HCT116 (cell line): Measurements from ENCODE around the gene SNX20. TPM values are rescaled to one million over a fixed set of nuclear protein-coding genes. Genes with fewer than 3 reads are reported as not detected.
A peak's percentile ranks its signal among the peaks of the same experiment; 100 is the strongest.

Source experiments
- ATAC-seq: fragments of 200-7000 bp; cut with Tn5 transposase; 2 replicates; pipeline ENCODE4 v1.9.1; 2020; ENCODE audit warnings: mild to moderate bottlenecking, moderate library complexity
- BruUV-seq: library from RNA; stranded (reverse); fragments of 400-500 nt; replicated peaks from 2 replicates; lab custom pipeline; 2021; lab: Mats Ljungman, UMichigan
- CTCF ChIA-PET: fragments of 300-600 bp; sonication (Branson Sonifier 250); formaldehyde crosslinking; loops from one replicate; lab custom pipeline; 2021; ENCODE audit warnings: antibody characterized with exemption; lab: Charles Lee
- POLR2A ChIA-PET: fragments of 300-600, 350-600 bp; sonication (Branson Sonifier 250); formaldehyde crosslinking; loops from one replicate; lab custom pipeline; 2021; ENCODE audit warnings: antibody characterized with exemption; lab: Charles Lee
- RAD21 ChIA-PET, 2 experiments: fragments of 300-600 bp; sonication (Branson Sonifier 250); formaldehyde crosslinking; loops; one replicate each; lab custom pipeline; 2023; ENCODE audit warnings: low total read pairs in 2 of 2; ENCODE audit not compliant: uncharacterized antibody in 2 of 2, unreplicated experiment in 2 of 2, low non-redundant PET in 1 of 2; lab: Charles Lee
- DNase-seq: peaks from one replicate; pipeline ENCODE4 v3.0.0-alpha.2; 2010; ENCODE audit warnings: low read depth, low spot score
- H2AFZ ChIP-seq: fragments of 200-600 bp; shearing (Covaris generic), sonication (generic); 2 replicates; pipeline ENCODE4 v1.6.1; 2017; ENCODE audit warnings: low read depth, mixed run types, mixed read lengths, antibody characterized with exemption, low read length; ENCODE audit not compliant: poor library complexity, severe bottlenecking
- H3K27ac ChIP-seq: 2 replicates; pipeline ENCODE4 v1.5.1; 2012; ENCODE audit warnings: low read depth, low read length
- H3K27me3 ChIP-seq: fragments of 200-600 bp; sonication (generic); 2 replicates; pipeline ENCODE4 v1.6.1; 2016; ENCODE audit warnings: mixed run types, low read length, mixed read lengths; ENCODE audit not compliant: insufficient read depth
- H3K36me3 ChIP-seq, 2 experiments: fragments of 200-500 bp in 1 of 2; fragments of 200-600 bp in 1 of 2; sonication (Bioruptor generic) in 1 of 2; sonication (generic) in 1 of 2; 2 replicates each; pipeline versions ENCODE4 v1.5.1 to v1.6.1; 2014 to 2016; ENCODE audit warnings: low read length in 2 of 2, inconsistent platforms in 1 of 2, mixed read lengths in 1 of 2, mixed run types in 1 of 2; ENCODE audit not compliant: insufficient read depth in 2 of 2, control insufficient read depth in 1 of 2
- H3K4me1 ChIP-seq, 2 experiments: fragments of 200-600 bp in 1 of 2; sonication (generic) in 1 of 2; 2 replicates each; pipeline versions ENCODE4 v1.5.1 to v1.6.1; 2012 to 2017; ENCODE audit warnings: low read length in 2 of 2, inconsistent platforms in 1 of 2, mild to moderate bottlenecking in 1 of 2, mixed read lengths in 1 of 2, mixed run types in 1 of 2, moderate library complexity in 1 of 2; ENCODE audit not compliant: insufficient read depth in 2 of 2, control insufficient read depth in 1 of 2
- H3K4me2 ChIP-seq: fragments of 200-600 bp; sonication (generic); 2 replicates; pipeline ENCODE4 v1.6.1; 2017; ENCODE audit warnings: mixed run types, low read length, mixed read lengths
- H3K4me3 ChIP-seq, 2 experiments: fragments of 200-600 bp in 1 of 2; sonication (generic) in 1 of 2; replicated peaks in 1 of 2; 2 replicates each; pipeline ENCODE4 v1.5.1; 2011 to 2016; ENCODE audit warnings: low read length in 2 of 2, control low read depth in 1 of 2, low read depth in 1 of 2, mild to moderate bottlenecking in 1 of 2, mixed read lengths in 1 of 2, mixed run types in 1 of 2
- H3K79me2 ChIP-seq: fragments of 200-600 bp; sonication (generic); 2 replicates; pipeline ENCODE4 v1.6.1; 2017; ENCODE audit warnings: mild to moderate bottlenecking, mixed run types, low read length, moderate library complexity, mixed read lengths; ENCODE audit not compliant: insufficient read depth
- H3K9ac ChIP-seq: fragments of 200-600 bp; sonication (generic); 2 replicates; pipeline ENCODE4 v1.6.1; 2016; ENCODE audit warnings: low read length, mixed read lengths
- H3K9me2 ChIP-seq: fragments of 200-600 bp; sonication (generic), shearing (Covaris generic); 2 replicates; pipeline ENCODE4 v1.6.1; 2017; ENCODE audit warnings: mixed run types, mild to moderate bottlenecking, moderate library complexity; ENCODE audit not compliant: insufficient read depth
- H3K9me3 ChIP-seq, 2 experiments: fragments of 200-500 bp in 1 of 2; fragments of 200-600 bp in 1 of 2; sonication (Bioruptor generic) in 1 of 2; sonication (generic) in 1 of 2; 2 replicates each; pipeline ENCODE4 v1.6.1; 2014 to 2017; ENCODE audit warnings: low read length in 2 of 2, mixed read lengths in 2 of 2, inconsistent platforms in 1 of 2, low read depth in 1 of 2, mild to moderate bottlenecking in 1 of 2, mixed run types in 1 of 2, moderate library complexity in 1 of 2; ENCODE audit not compliant: control insufficient read depth in 1 of 2, insufficient read depth in 1 of 2
- H4K20me1 ChIP-seq: fragments of 200-600 bp; sonication (generic), shearing (Covaris generic); 2 replicates; pipeline ENCODE4 v1.6.1; 2017; ENCODE audit warnings: mixed run types, mild to moderate bottlenecking, moderate library complexity; ENCODE audit not compliant: insufficient read depth
- CTCF ChIP-seq, 3 experiments: fragments of 200-600 bp in 1 of 3; sonication (generic) in 1 of 3; IDR thresholded peaks in 2 of 3; conservative IDR thresholded peaks in 1 of 3; 2 replicates each; pipeline ENCODE4 v1.5.1; 2012 to 2017; ENCODE audit warnings: low read depth in 2 of 3, low read length in 2 of 3, antibody characterized with exemption in 1 of 3, borderline replicate concordance in 1 of 3, control low read depth in 1 of 3, mild to moderate bottlenecking in 1 of 3, mixed read lengths in 1 of 3, mixed run types in 1 of 3, moderate library complexity in 1 of 3; ENCODE audit not compliant: insufficient read depth in 1 of 3
- ZBTB33 ChIP-seq: IDR thresholded peaks from 2 replicates; pipeline ENCODE4 v1.6.1; 2011; ENCODE audit warnings: mild to moderate bottlenecking, low read length, moderate library complexity; ENCODE audit not compliant: insufficient replicate concordance; ENCODE audit errors: extremely low read depth
- intact Hi-C: fragments of 100-400 bp; cut with micrococcal nuclease; formaldehyde crosslinking; loops from 2 replicates; pipeline ENCODE4 v1.10.0; 2022
- total RNA-seq: library from RNA; stranded (reverse); gene quantifications from one replicate; pipeline ENCODE4 v1.2.1, GENCODE V29; 2021; ENCODE audit not compliant: unreplicated experiment

SNX20 gene
- total RNA-seq, 1 experiment from 2014 or later: 0.07 TPM

- POLR2A ChIA-PET: interaction anchor here (1.5 kb wide), 1 partner anchor 139 kb away, joined by 4 read pairs; no protein-coding TSS in a partner anchor
- intact Hi-C loops: loop anchor here (5.0 kb wide), 2 partner anchors 345 to 455 kb away; no protein-coding TSS in a partner anchor
- Histone ChIP-seq H3K9ac (no peak overlapping the region), H3K79me2 (no peaks in the 10 kb centered on the region), H3K27ac (no peak overlapping the region), H3K4me3 (no peak overlapping the region), H3K4me1 (peaks cover 0 to 5% of the 10 kb centered on the region in 2 experiments; a peak in 1 of 4 replicates), H2AFZ (no peak overlapping the region), H3K27me3 (no peaks in the 10 kb centered on the region), H4K20me1 (no peaks in the 10 kb centered on the region), H3K9me3 (peaks cover 10 to 16% of the 10 kb centered on the region in 2 experiments; a peak in 3 of 4 replicates), H3K9me2 (no peaks in the 10 kb centered on the region), H3K4me2 (no peak overlapping the region), H3K36me3 (no peaks in the 10 kb centered on the region)
- CTCF ChIA-PET: interaction anchor here (1.1 to 4.5 kb wide), 2 partner anchors 10 to 139 kb away, joined by 3 to 62 read pairs; no protein-coding TSS in a partner anchor
- BruUV-seq: no TSS peak
- no peak for TF ChIP-seq ZBTB33
- TF ChIP-seq CTCF (IDR thresholded peaks at IDR 0.05 in 2 of 3, conservative IDR thresholded peaks at IDR 0.05 in 1 of 3; ENCODE audit: borderline replicate concordance in 1 of 3, insufficient read depth in 1 of 3, low read depth in 2 of 3, low read length in 2 of 3): peak in 1 of 3 experiments; percentile 52; a peak in 1 of 6 replicates
- ATAC-seq (no peak), DNase-seq (no peak)
- RAD21 ChIA-PET: interaction anchor here in 1 of 2 experiments (2.1 kb wide), 1 partner anchor 139 kb away, joined by 5 read pairs; no protein-coding TSS in a partner anchor
These were observed 13.4 kb downstream of the SNX20 start for GRCh38 chr16:50667497-50668367.
